Pancreas (tissue), 10 donors: Measurements from ENCODE around the gene RPS27. TPM values are rescaled to one million over a fixed set of nuclear protein-coding genes. Genes with fewer than 3 reads are reported as not detected.

Experiments
- ATAC-seq, 4 donors: fragments of 200-7000 bp; cut with Tn5 transposase; one replicate each; pipeline versions ENCODE4 v1.8.0 to v1.9.1; 2020; ENCODE audit warnings: mild to moderate bottlenecking in 4 of 4, moderate library complexity in 4 of 4
- DNase-seq, 6 donors: peaks; one replicate each; pipeline ENCODE4 v3.0.0-alpha.2; 2020
- FAIRE-seq: peaks from 2 replicates; lab custom pipeline; 2012; peaks lifted over from hg19 to GRCh38; lab: Jason Lieb, UNC
- H3K27ac ChIP-seq, 4 donors: fragments of 200-600 bp; sonication (generic); 1 replicate in 3 of 4; 2 replicates in 1 of 4; pipeline versions ENCODE4 v1.5.0 to v1.8.0; 2020
- H3K27me3 ChIP-seq, 4 donors: fragments of 200-600 bp; one replicate each; pipeline ENCODE4 v1.8.0; 2021
- H3K36me3 ChIP-seq, 3 donors: fragments of 200-600 bp; sonication (generic) in 1 of 3; one replicate each; pipeline versions ENCODE4 v1.5.0 to v1.8.0; 2020 to 2021
- H3K4me1 ChIP-seq, 3 donors: fragments of 200-600 bp; one replicate each; pipeline ENCODE4 v1.8.0; 2021
- H3K4me3 ChIP-seq, 4 donors: fragments of 200-600 bp; sonication (generic) in 2 of 4; one replicate each; pipeline versions ENCODE4 v1.5.0 to v1.8.0; 2020 to 2021
- H3K9me3 ChIP-seq, 4 donors: fragments of 200-600 bp; one replicate each; pipeline ENCODE4 v1.8.0; 2021
- WGBS, 2 donors: extraction: QIAGEN DNeasy Blood & Tissue Kit; methylation state at CpG; one replicate each; pipeline ENCODE4 v1.1.7; 2013; 5-methylcytosine and 5-hydroxymethylcytosine counted together
- intact Hi-C, 3 donors: fragments of 100-400 bp; cut with DNase I; formaldehyde crosslinking; loops; one replicate each; pipeline versions ENCODE4 v1.11.1 to v1.14.2; 2022
- polyA plus RNA-seq, 2 donors: library from polyadenylated mRNA; stranded (reverse); fragments of 200-250 nt; gene quantifications; one replicate each; pipeline ENCODE4 v1.2.3, GENCODE V29; 2013
- total RNA-seq, 6 donors: library from RNA; stranded (reverse); fragmentation: NEBNext Ultra II Directional in 4 of 6; extraction: Animal tissue kit (Norgen Biotek cat#: 25700) in 4 of 6; gene quantifications; one replicate each; pipeline versions ENCODE4 v1.2.1 to v1.2.4, GENCODE V29; 2021 to 2023
- TF ChIP-seq, protein P1 (sequence below), 4 donors: fragments of 200-600 bp; sonication (generic) in 3 of 4; IDR thresholded peaks; one replicate each; pipeline versions ENCODE4 v1.5.0 to v1.8.0; 2021; ENCODE audit warnings: antibody characterized with exemption in 4 of 4
- donor health status: healthy with polysubstance abuse.
- donor health status: DM: no; HTN: no; CAD: no; lungs with moderate emphysema.
- donor health status: DM: no; HTN: no; CAD: no.
- donor health status: control.
- donor health status: control.
- donor health status: Bipolar disorder and iron deficiency.
- donor health status: DM: yes; HTN: yes; CAD: no.
- donor health status: DM: no; HTN: no; CAD: no.
- donor health status: DM: no; HTN: no; CAD: no.
- donor health status: DM: yes; HTN: yes; CAD: no.

Gene RPS27
- total RNA-seq (1,000 to 10,000 TPM in 2 of 6 donors, 100 to 1,000 TPM in 4; 617 to 1,250 (median 837) TPM), polyA plus RNA-seq (1,000 to 10,000 TPM; 3,243 to 5,933 TPM)

DNA sequence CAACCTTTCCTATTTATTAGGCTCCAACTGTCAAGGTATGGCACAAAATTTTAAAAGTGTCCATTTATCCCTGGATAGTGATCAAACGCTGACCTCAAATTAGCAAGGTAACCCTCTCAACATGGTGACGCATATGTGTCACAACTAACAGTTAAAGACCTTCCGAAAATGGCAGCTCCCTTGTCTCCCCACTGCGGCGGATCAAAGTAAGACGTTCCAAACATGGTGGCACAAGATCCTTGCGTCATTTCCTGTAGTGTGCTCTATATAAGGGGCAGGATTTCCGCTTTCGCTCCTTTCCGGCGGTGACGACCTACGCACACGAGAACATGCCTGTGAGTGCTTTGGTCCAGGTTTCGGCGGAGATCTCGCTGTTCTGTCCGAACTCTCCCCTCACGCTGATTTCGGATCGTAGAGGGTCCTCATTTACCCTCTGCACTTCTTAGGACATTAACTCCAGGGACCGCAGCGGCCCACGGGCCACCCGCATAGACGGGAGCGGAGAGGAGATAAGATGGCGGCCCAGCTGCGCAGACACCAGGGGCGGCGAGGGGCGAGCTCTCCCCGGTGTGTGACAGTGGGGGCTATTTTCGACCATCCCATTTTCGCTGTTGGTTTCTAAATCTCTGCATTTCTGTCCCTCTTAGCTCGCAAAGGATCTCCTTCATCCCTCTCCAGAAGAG is at the start of gene RPS27:
Gene RPS27, plus strand, starts transcription at position 295 of the 683 bp plus-strand sequence. Its CDS starts 35 bp downstream, at position 330.
- 0% methylated on average over 36 of the region's 36 CpGs for WGBS, 2 donors
- peaks cover 0 to 26% (median 4%) of the 10 kb centered on the region in 3 donors for H3K36me3 ChIP-seq
- H3K4me3 ChIP-seq: peak within 1 kb of the TSS; percentile 79 to 87 (median 85)
- DNase-seq (peak; percentile 82 to 96 (median 93)), FAIRE-seq (peak; percentile 83), ATAC-seq (peak; percentile 70 to 82 (median 77))
- TF ChIP-seq, protein P1, sequence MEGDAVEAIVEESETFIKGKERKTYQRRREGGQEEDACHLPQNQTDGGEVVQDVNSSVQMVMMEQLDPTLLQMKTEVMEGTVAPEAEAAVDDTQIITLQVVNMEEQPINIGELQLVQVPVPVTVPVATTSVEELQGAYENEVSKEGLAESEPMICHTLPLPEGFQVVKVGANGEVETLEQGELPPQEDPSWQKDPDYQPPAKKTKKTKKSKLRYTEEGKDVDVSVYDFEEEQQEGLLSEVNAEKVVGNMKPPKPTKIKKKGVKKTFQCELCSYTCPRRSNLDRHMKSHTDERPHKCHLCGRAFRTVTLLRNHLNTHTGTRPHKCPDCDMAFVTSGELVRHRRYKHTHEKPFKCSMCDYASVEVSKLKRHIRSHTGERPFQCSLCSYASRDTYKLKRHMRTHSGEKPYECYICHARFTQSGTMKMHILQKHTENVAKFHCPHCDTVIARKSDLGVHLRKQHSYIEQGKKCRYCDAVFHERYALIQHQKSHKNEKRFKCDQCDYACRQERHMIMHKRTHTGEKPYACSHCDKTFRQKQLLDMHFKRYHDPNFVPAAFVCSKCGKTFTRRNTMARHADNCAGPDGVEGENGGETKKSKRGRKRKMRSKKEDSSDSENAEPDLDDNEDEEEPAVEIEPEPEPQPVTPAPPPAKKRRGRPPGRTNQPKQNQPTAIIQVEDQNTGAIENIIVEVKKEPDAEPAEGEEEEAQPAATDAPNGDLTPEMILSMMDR (IDR thresholded peaks at IDR 0.05): no peak
- H3K9me3 ChIP-seq: no peaks in the 10 kb centered on the region
- no peaks in the 10 kb centered on the region for H3K27me3 ChIP-seq
- H3K27ac ChIP-seq: peak within 1 kb of the TSS; percentile 75 to 96 (median 92)
- H3K4me1 ChIP-seq: peaks cover 11 to 17% (median 14%) of the 10 kb centered on the region in 3 donors
- intact Hi-C loops: no loop called here

DNA sequence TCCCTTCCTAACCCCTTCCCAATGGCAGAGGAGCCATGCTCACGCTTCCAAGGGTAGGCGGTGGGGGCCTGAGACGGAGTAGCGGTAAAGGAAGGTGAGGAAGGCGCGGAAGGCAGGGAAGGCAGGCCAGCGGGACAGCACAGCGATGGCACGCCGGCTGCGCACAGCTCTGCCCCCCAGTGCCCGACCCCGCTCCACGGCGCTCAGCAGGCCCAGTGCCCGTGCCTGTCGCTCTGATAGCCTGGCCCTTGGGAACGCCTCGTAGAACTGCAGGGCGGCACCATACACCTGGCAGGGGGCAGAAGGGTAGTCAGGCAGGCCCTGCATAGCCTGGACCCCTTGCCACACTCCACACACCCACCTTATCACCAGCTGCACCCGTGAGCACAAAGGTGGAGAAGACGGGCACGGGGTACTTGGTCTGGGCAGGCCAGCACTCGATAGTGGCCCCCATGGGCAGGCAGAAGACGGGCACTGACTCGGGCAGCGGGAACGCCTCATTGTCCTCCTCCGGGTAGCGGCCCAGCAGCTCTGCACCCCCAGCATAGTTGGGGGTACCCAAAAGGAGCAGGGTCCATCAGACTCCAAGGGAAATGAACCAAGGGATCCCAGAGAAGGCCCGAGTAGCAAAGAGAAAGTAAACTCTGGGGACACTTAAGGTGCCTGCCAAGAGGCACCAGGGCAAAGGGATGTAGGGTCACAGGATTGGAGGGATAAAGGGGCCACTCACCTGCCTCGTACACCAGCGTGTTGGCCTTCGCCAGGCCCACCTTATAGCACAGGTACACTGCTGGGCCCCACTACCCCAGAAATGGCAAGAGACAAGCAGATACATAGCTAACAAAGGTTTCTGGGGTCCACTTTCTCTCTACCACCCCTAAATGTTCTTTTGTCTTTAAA is 48.5 kb upstream of the RPS27 start:
- Histone ChIP-seq H3K4me1 (no peaks in the 10 kb centered on the region), H3K4me3 (no peak overlapping the region), H3K36me3 (peaks cover 0 to 17% (median 10%) of the 10 kb centered on the region in 3 donors), H3K27me3 (no peaks in the 10 kb centered on the region), H3K27ac (no peak overlapping the region), H3K9me3 (no peaks in the 10 kb centered on the region)
- WGBS, 2 donors: 95 to 97% methylated on average over 34 of the region's 34 CpGs
- DNase-seq (peak in 1 of 6 donors; percentile 61), ATAC-seq (no peak), FAIRE-seq (no peak)
- TF ChIP-seq, protein P1 (IDR thresholded peaks at IDR 0.05): no peak
- intact Hi-C loops: loop anchor here in 1 of 3 donors (10.0 kb wide), 2 partner anchors 117 to 147 kb away; no protein-coding TSS in a partner anchor

DNA sequence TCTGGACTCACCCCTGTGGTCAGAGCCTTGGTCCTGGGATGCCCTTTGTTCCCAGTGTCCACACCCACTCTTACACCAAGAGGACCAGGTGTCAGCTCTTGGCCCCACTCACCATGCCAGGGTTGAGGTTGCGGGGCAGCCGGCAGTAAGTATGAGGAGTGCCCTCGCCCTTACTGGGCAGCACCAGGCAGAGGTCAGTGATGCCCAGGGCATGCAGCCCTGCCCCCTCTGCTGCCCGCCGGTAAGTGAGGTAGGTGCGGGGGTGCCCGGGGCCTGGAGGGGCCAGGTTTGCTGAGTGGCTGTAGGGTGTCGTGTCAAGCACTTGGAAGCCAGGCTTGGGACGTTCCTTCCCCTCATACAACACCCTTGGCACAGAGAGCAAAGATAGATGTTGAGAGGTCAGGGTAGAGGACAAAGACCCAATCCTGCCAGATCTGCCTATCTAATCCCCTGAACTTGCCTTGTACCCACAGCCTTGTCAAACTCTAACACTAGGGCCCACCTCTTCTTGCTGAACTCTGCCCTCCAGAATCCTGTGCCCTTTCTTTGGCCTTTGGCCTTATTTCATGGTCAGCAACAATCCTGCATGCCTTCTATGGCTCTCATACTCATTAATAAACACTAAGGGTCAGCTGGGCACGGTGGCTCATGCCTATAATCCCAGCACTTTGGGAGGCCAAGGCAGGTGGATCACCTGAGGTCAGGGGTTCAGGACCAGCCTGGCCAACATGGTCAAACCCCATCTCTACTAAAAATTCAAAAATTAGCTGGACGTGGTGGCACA is 47.6 kb upstream of the RPS27 start:
- H3K27me3 ChIP-seq: no peaks in the 10 kb centered on the region
- no peaks in the 10 kb centered on the region for H3K9me3 ChIP-seq
- 87 to 95% methylated on average over 11 of the region's 11 CpGs for WGBS, 2 donors
- intact Hi-C loops: loop anchor here in 1 of 3 donors (10.0 kb wide), 2 partner anchors 118 to 148 kb away; no protein-coding TSS in a partner anchor
- FAIRE-seq (no peak), ATAC-seq (no peak), DNase-seq (peak in 1 of 6 donors; percentile 66)
- TF ChIP-seq, protein P1 (IDR thresholded peaks at IDR 0.05): no peak
- no peak overlapping the region for H3K4me3 ChIP-seq
- H3K27ac ChIP-seq: no peak overlapping the region
- peaks cover 0 to 10% (median under 1%) of the 10 kb centered on the region in 3 donors for H3K36me3 ChIP-seq
- H3K4me1 ChIP-seq: no peaks in the 10 kb centered on the region

DNA sequence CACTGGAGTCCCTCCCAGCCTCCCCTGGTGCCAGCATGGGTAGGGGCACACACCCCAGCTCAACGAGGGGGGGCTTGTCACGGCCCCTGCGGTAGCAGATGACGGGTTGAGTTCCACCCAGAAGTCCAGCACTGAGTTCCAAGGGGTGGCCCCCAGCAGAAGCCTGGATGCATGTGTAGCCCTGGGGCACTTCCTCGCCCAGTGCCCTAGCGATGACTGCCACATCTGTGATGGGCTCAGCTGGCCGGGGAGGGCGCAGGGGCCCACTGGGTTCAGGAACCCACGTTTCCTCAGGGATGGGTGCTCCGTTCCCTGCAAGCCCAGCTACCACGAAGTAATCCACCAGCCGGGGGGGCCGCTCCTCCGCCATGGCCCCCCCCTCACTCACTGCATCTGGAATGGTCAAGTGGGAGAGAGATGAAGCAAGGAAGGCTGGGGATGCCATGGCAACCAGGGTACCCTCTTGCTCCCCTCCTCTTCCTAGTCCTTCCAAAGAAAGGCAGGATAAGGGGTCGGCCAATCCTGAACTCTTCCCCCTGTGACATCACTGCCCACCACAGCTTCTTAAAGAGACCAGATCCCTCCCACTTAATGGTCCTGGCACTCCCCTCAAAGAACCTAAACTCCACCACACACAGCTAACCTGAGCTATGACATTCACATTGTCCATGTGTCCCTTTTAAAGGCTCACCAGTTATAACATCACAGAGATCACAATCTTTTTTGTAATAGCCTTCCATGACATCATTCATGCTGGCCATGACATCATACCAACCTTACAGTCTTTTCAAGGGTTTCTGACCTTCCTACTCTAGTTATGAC is 46.3 kb upstream of the RPS27 start:
- Histone ChIP-seq H3K27ac (peak overlapping the region in 1 of 4 donors; percentile 93), H3K27me3 (no peaks in the 10 kb centered on the region), H3K36me3 (peaks cover 0 to 18% (median 0%) of the 10 kb centered on the region in 3 donors), H3K4me3 (peak overlapping the region in 1 of 4 donors; percentile 94), H3K4me1 (no peaks in the 10 kb centered on the region), H3K9me3 (no peaks in the 10 kb centered on the region)
- 83 to 84% methylated on average over 14 to 15 of the region's 15 CpGs for WGBS, 2 donors
- DNase-seq (peak in 1 of 6 donors; percentile 55), FAIRE-seq (no peak), ATAC-seq (no peak)
- intact Hi-C loops: loop anchor here in 1 of 3 donors (10.0 kb wide), 2 partner anchors 119 to 149 kb away; no protein-coding TSS in a partner anchor
- TF ChIP-seq, protein P1 (IDR thresholded peaks at IDR 0.05): no peak
